GM19351 (cell line): ENCODE results near the gene ACOT7.
"Not testable (repeated sequence)": the region's sequence is repeated elsewhere in the genome, so short reads cannot be mapped to it uniquely, and the experiment has no call there.

Experiments used
- ATAC-seq: cut with Tn5 transposase; IDR thresholded peaks from one replicate; pipeline ENCODE4 v1.9.1; 2021; ENCODE audit warnings: mild to moderate bottlenecking, moderate library complexity; ENCODE audit not compliant: unreplicated experiment

Gene ACOT7

GRCh38 chr1:6317098-6317760 lies 76.3 kb downstream of the ACOT7 start:
- no peak for ATAC-seq

GRCh38 chr1:6316240-6317097 lies 77.1 kb downstream of the ACOT7 start:
- ATAC-seq = no peak

GRCh38 chr1:6314503-6314902 lies 79.1 kb downstream of the ACOT7 start:
- no peak for ATAC-seq

GRCh38 chr1:6313393-6314200 lies 80.0 kb downstream of the ACOT7 start:
- ATAC-seq = no peak

GRCh38 chr1:6310116-6310848 lies 83.3 kb downstream of the ACOT7 start:
- ATAC-seq = no peak

GRCh38 chr1:6309564-6309963 lies 84.0 kb downstream of the ACOT7 start:
- ATAC-seq = no peak

- ATAC-seq = no peak
Measured at GRCh38 chr1:6308449-6308848, 85.1 kb downstream of the ACOT7 start.

GRCh38 chr1:6307682-6308081 lies 85.9 kb downstream of the ACOT7 start:
- ATAC-seq = not testable (repeated sequence)

GRCh38 chr1:6307099-6307498 lies 86.5 kb downstream of the ACOT7 start:
- no peak for ATAC-seq

GRCh38 chr1:6303397-6304012 lies 90.1 kb downstream of the ACOT7 start:
- no peak for ATAC-seq

- no peak for ATAC-seq
Measured at GRCh38 chr1:6302568-6302967, 91.0 kb downstream of the ACOT7 start.

- no peak for ATAC-seq
Measured at GRCh38 chr1:6301526-6301925, 92.0 kb downstream of the ACOT7 start.

- ATAC-seq = no peak
Measured at GRCh38 chr1:6300342-6301048, 93.1 kb downstream of the ACOT7 start.

GRCh38 chr1:6299557-6300165 lies 93.9 kb downstream of the ACOT7 start:
- ATAC-seq = no peak

- ATAC-seq = no peak
Measured at GRCh38 chr1:6298940-6299465, 94.6 kb downstream of the ACOT7 start.

GRCh38 chr1:6298530-6298929 lies 95.0 kb downstream of the ACOT7 start:
- no peak for ATAC-seq

GRCh38 chr1:6295910-6296309 lies 97.7 kb downstream of the ACOT7 start:
- no peak for ATAC-seq

- no peak for ATAC-seq
Measured at GRCh38 chr1:6294890-6295556, 98.5 kb downstream of the ACOT7 start.
